SHP77 (cell line): ENCODE data around the gene HSPA13.
"Not testable (repeated sequence)": the region's sequence is repeated elsewhere in the genome, so short reads cannot be mapped to it uniquely, and the experiment has no call there.

ENCODE experiments used
- DNase-seq, 2 experiments: peaks; one replicate each; lab custom pipeline; 2025; lab: John Stamatoyannopoulos, UW

Gene HSPA13, protein sequence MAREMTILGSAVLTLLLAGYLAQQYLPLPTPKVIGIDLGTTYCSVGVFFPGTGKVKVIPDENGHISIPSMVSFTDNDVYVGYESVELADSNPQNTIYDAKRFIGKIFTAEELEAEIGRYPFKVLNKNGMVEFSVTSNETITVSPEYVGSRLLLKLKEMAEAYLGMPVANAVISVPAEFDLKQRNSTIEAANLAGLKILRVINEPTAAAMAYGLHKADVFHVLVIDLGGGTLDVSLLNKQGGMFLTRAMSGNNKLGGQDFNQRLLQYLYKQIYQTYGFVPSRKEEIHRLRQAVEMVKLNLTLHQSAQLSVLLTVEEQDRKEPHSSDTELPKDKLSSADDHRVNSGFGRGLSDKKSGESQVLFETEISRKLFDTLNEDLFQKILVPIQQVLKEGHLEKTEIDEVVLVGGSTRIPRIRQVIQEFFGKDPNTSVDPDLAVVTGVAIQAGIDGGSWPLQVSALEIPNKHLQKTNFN

DNA sequence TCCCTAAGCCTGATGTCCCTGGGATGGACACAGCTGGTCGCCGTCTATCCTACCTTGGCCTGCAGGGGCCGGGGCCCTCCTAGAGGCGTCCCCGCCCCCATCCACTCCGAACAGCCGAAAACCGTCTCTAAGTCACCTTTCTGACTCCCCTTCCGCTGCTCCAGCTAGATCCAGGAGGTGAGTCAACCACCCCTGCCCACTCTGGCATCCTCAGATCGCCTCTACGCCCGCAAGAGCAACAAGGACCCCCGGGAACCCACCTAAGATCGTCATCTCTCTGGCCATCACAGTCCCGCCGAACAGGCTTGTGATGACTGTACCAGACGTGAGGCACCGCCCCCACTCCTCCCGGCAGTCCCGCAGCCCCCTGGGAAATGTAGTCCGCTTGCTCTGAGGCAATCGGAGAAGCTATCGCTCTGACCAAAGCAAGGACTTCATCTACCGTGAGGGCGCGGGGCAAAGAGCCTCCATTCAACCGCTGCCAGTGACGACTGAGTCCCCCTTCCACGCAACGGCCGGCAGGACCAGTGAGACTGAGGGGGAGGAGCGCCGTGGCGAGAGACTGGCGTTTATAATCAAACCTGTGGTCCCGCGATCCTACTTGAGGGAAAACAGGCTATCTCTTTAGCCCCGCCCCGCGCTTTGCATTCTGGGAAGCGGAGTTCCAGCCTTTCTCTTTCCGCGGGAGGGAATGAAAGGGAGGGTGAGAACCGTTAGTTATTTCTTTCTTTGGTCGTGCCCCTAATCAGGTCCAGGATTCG, at the start of gene HSPA13:
TSS of gene HSPA13 (minus strand) at position 312 of the 761 bp plus-strand sequence. CDS start at position 285, 27 bp downstream.
- DNase-seq = no peak

DNA sequence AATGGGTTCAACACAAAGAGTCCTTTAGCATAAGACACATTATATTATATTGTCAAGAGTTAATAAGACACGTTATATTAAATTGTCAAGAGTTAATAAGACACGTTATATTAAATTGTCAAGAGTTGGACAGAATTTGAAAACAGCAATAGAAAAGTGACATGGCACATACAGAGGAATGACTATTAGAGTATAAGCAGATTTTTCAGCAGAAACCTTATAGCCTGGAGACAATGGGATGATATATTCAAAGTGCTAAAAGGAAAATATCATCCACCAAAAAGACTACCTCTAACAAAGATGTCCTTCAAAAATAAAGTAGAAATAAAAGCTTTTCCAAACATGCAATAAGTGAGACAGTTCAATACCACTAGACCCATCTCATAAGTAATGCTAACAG, 36.0 kb upstream of the HSPA13 start:
- DNase-seq = no peak

DNA sequence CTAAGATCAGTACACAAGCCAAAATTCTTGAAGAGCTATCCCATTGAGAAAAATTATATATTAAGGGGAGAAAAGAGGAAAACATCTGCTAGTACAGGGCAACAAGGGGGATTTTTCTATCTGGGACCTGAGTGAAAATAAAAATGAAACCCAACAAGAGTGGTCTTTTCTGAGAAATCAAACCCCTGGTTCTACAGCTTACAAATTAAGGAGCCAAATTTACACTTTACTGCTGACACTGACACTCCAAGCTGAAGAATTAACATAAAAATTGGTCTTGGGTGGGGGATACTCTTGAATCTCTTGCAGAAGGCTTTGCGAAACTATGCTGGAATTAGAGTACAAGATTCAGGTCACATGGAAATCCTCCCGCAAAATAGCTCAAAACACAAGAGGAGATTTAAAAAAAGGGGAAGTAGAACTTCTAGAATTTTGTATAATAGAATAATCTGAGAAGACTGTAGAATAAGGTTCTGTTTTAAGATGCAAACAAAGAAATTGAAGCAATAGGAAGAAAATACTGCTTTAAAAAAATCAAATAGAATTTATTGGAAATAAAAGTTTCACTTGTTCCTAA, 32.1 kb upstream of the HSPA13 start:
- no peak for DNase-seq

DNA sequence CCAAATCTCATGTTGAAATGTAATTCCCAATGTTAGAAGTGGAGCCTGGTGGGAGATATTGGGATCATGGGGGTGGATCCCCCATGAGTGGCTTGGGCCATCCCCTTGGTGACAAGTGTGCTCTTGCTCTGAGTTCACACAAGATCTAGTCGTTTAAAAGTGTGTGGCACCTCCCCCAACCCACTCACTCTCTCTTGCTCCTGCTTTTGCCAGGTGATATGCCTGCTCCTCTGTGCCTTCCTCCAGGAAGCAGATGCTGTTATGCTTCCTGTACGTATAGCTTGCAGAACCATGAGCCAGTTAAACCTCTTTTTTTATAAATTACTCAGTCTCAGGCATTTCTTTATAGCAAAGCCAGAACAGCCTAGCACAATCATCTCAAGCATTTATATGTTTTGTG, 23.0 kb upstream of the HSPA13 start:
- no peak for DNase-seq

DNA sequence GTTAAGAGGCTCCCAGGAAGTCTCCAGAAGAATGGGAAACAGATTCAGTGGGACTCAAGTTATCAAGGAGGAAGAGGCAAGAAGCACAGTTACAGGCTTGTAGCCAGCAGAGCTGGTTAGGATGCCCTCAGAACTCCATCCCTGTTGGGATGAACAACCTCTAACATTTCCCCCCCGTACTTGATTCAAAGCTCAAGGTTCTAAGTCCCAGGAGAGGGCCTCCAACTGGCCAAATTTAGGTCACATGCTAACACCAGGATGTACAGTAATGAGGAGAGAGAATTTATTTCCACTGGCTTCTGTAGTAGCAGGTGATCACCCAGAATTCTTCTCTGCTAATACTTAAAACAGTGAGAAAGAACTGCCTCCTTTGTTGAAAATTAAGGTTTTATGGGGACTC, 22.3 kb upstream of the HSPA13 start:
- no peak for DNase-seq

GRCh38 chr21:14403681-14404318, 20.9 kb upstream of the HSPA13 start:
- DNase-seq = no peak

DNA sequence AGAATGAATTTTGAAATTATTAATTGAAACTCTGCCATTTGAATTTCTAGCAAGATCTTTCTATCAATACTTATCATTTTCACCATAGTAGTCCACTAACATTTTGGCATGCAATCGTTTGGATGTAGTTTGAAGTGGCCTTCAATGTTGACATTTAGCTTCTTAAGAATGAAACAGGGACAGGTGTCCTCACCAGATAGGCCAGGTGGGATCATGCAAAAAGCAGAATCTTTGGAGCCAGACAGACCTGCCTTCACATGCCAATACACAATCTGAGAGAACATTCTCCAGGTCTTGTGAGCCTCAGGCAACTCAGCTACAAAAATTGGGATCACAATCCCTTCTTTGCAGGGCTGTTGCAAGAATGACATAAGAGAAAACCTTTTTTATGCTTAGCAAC, 18.3 kb upstream of the HSPA13 start:
- no peak for DNase-seq

DNA sequence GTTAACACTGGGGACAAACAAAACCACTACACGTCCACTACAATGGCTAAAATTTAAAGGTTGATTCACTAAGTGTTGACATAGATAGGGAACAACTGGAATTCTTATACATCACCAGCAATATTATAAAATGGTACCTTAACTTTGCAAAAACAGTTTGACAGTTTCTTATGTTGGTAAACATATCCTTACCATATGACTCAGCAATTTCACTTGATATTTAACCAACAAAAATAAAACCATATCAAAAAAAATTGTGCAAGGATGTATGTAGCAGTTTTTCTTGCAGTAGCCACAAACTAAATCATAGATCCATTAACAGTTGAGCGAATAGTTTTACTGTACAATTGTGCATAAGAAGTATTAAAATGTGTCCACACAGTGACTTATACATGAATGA, 5.3 kb upstream of the HSPA13 start:
- DNase-seq = no peak

DNA sequence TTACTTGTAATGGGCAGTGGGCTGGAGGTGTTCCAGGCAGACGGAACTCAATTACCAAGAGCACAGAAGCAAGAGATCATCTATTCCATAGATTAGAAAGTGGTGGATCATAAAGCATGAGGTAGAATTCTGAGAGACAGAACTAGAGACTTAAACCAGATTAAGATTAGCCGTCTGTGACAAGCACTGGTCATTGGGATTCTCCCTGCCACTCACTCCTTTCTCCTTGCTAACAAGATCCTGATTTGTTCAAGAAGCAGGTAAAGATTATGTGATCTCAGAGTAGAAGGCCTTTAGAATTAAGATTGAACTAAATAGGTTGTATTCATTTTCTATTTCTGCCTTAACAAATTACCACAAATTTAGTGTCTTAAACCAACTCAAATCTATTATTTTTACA, 1.5 kb upstream of the HSPA13 start:
- DNase-seq = no peak

DNA sequence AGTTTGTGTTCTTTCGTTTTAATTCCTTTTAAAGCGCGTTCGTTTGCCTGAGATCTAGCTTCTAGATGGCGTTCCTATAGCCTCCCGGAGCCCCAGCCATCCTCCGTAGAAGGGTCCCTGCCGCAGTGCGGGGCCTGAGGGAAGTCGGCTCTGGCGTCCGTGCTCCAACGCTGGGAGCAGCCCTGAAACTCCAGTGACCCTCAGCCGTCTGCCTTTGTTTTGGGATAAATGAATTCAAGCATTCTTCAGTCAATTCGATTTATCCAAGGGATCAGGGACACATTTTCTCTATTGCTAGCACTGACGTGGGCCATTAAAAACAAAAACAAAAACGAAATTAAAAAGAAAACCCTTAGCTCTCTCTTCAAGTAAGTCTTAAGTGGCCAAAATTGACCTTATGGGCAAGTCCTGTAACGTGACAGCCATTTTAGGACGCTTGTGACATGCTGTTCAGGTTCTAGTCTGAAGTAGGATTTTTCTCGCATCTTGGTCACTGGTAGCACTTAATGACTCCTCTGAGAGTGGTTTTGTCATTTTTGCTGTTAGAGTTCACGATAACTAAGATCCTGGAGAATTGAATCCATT, 742 bp upstream of the HSPA13 start:
- no peak for DNase-seq

GRCh38 chr21:14382486-14382834, 486 bp downstream of the HSPA13 start:
- no peak for DNase-seq

DNA sequence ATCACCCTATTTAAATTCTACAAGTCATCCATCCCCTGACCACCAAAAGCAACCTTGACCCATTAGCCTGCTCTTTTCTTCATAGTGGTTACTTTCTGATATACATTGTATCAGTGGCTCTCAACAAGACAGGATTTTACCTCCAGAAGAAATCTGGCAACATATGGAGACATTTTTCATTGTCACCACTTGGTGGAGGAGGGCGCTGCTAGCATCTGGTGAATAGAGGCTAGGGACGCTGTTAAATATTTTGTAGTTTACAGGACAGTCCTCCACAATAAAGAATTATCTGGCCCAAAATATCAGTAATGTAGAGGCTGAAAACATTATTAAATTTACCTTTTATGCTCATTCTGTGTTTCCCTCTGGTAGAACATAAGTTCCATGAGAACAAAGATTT, 6.1 kb downstream of the HSPA13 start:
- no peak for DNase-seq

DNA sequence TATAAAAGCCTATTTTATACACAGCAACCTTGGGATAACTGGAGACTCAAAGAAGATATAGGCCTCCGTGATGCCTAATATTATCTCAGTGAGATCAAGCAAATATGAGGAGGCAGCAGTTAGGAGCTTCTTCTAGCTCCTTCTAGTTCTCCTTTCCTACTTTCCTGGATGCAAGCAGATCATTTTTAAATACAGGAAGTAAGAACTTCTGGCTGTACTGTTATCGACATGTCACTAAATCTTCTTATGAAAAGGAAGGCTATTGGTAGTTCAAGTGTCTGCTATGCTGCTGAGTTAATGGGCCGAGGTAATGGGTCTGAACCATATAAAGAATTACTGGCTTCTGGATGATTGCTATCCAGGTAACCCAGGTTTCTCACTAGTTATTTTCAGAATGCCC, 15.9 kb downstream of the HSPA13 start:
- DNase-seq = no peak

GRCh38 chr21:14361958-14362357, 21.0 kb downstream of the HSPA13 start:
- DNase-seq = no peak

DNA sequence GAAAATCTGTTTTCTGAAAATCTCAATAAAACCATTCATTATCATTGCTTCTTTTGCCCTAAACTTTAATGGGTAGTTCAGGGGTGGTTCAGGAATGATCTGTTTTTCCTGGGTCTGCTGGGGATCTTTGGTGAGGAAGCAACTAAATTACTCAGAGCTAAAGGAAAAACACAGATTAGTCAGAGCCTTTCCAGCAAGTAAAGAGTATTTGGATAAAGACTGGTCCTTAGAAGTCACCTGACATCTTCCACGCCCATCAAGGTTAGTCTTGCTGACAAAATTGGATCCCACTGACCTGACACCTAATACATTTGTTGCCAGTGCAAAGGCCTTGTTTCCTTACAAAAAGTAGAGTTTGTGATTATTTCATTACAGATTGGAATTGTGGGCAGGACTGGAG, 24.2 kb downstream of the HSPA13 start:
- DNase-seq = no peak

GRCh38 chr21:14356746-14357145, 26.2 kb downstream of the HSPA13 start:
- DNase-seq = no peak

DNA sequence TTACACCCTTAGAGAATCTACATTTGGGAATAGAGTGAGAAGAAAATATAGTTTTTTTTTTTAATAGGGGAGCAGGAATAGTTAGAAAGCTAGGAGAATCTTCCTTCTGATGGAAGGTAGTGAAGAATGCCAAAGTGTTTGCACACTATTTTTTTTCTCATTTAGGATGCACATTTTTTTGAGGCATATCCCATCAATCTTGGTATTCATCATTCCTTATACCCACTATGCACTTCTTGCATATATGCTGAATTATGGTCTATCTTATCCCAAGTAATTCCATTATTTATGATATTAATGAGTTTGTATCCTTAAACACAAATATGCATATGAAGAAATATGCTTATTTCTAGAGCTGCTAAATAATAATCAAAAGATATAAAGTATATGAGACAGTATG, 28.4 kb downstream of the HSPA13 start:
- DNase-seq = no peak

DNA sequence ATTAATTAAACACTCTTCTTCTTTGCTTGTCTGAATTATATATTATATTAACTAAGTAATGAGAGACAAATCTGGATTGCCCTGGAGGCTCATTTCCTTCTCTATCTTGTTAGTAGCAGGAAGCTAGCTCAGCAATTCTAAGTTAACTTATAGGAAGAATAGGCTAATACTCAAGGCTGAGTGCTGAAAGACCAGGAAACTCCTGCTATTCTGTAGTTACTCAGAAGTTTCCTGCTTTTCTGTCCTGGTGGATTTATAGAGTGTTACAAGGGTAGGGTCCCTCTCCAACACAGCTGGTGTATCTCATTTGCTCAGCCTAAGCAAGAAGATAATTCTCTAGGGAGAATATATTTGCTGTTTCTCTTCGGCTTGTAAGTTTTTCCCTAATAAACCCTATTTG, 29.2 kb downstream of the HSPA13 start:
- DNase-seq = no peak

GRCh38 chr21:14353231-14353630, 29.7 kb downstream of the HSPA13 start:
- no peak for DNase-seq

GRCh38 chr21:14327346-14327745, 55.6 kb downstream of the HSPA13 start:
- DNase-seq = not testable (repeated sequence)

DNA sequence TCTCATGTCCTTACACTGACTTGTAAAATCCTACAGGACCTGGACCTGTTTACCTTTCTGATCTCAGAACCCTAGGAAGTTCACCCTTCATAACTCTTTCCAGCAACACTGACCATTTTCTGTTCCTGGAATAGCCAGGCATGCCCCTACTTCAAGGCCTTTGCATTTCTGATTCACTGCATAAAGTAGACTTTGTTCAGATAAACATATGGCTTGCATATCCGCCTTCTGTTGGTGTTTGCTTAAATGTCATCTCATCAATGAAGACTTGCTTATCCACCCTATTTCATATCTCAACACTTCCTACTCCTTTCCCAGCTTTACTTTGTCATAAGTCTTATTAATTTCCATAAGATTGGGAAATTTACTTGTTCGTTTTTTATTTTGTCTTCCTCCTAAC, 57.4 kb downstream of the HSPA13 start:
- no peak for DNase-seq
